Fibroblast of pulmonary artery (primary cell): ENCODE data around the gene DKKL1.

Experiments
- DNase-seq: peaks from one replicate; pipeline ENCODE4 v3.0.0-alpha.2; 2010; ENCODE audit warnings: low read depth
- H3K4me3 ChIP-seq: replicated peaks from 2 replicates; pipeline ENCODE4 v1.5.1; 2011; ENCODE audit warnings: low read depth, mild to moderate bottlenecking, control low read depth, low read length, moderate library complexity
- CTCF ChIP-seq: IDR thresholded peaks from 2 replicates; pipeline ENCODE4 v1.5.1; 2011; ENCODE audit warnings: mild to moderate bottlenecking, control low read depth, low read length, inconsistent platforms; ENCODE audit errors: missing control alignments

DKKL1 gene

GRCh38 chr19:49423071-49423984 lies 59.7 kb downstream of the DKKL1 start, which contains the start of gene PTH2:
Gene PTH2, minus strand, starts transcription at chr19:49423441. Its CDS starts 102 bp downstream, at chr19:49423339.
- H3K4me3 ChIP-seq = no peak within 1 kb of the TSS
- no peak for DNase-seq
- TF ChIP-seq CTCF = no peak

GRCh38 chr19:49423985-49424303 lies 60.3 kb downstream of the DKKL1 start:
- no peak for TF ChIP-seq CTCF
- DNase-seq = no peak
- no peak overlapping the region for H3K4me3 ChIP-seq
